Measurements from ENCODE around the gene CR2.

Gene CR2

GRCh38 chr1:207514890-207515289 lies 60.8 kb downstream of the CR2 start:
- no peak for TF ChIP-seq TAF1 (IDR thresholded peaks at IDR 0.05; ENCODE audit: borderline replicate concordance, insufficient read depth, low read length)
- no peak for TF ChIP-seq SIN3A (IDR thresholded peaks at IDR 0.05; ENCODE audit: borderline replicate concordance, insufficient read depth, low read length)
- no peak for TF ChIP-seq POLR2AphosphoS5 (IDR thresholded peaks at IDR 0.05; ENCODE audit: low read depth, low read length)
- TF ChIP-seq FOXP2 (optimal IDR thresholded peaks at IDR 0.05; ENCODE audit: borderline replicate concordance, extremely low read depth, extremely low read length, insufficient read depth) = no peak
- no peak for TF ChIP-seq REST (IDR thresholded peaks at IDR 0.05; ENCODE audit: insufficient read depth in 1 of 2, low read depth in 2 of 2, low read length in 2 of 2)

GRCh38 chr1:207516729-207517128 lies 62.6 kb downstream of the CR2 start:
- TF ChIP-seq FOXP2 (optimal IDR thresholded peaks at IDR 0.05; ENCODE audit: borderline replicate concordance, extremely low read depth, extremely low read length, insufficient read depth) = no peak
- TF ChIP-seq REST (IDR thresholded peaks at IDR 0.05; ENCODE audit: insufficient read depth in 1 of 2, low read depth in 2 of 2, low read length in 2 of 2) = no peak
- no peak for TF ChIP-seq POLR2AphosphoS5 (IDR thresholded peaks at IDR 0.05; ENCODE audit: low read depth, low read length)
- TF ChIP-seq TAF1 (IDR thresholded peaks at IDR 0.05; ENCODE audit: borderline replicate concordance, insufficient read depth, low read length) = no peak

GRCh38 chr1:207518608-207519236 lies 64.6 kb downstream of the CR2 start:
- TF ChIP-seq FOXP2 (optimal IDR thresholded peaks at IDR 0.05; ENCODE audit: borderline replicate concordance, extremely low read depth, extremely low read length, insufficient read depth) = no peak
- no peak for TF ChIP-seq SIN3A (IDR thresholded peaks at IDR 0.05; ENCODE audit: borderline replicate concordance, insufficient read depth, low read length)
- TF ChIP-seq REST (IDR thresholded peaks at IDR 0.05; ENCODE audit: insufficient read depth in 1 of 2, low read depth in 2 of 2, low read length in 2 of 2) = no peak
- no peak for TF ChIP-seq TAF1 (IDR thresholded peaks at IDR 0.05; ENCODE audit: borderline replicate concordance, insufficient read depth, low read length)
- no peak for TF ChIP-seq POLR2AphosphoS5 (IDR thresholded peaks at IDR 0.05; ENCODE audit: low read depth, low read length)

- TF ChIP-seq POLR2AphosphoS5 (IDR thresholded peaks at IDR 0.05; ENCODE audit: low read depth, low read length) (no peak), FOXP2 (optimal IDR thresholded peaks at IDR 0.05; ENCODE audit: borderline replicate concordance, extremely low read depth, extremely low read length, insufficient read depth) (no peak), REST (IDR thresholded peaks at IDR 0.05; ENCODE audit: insufficient read depth in 1 of 2, low read depth in 2 of 2, low read length in 2 of 2) (no peak), TAF1 (IDR thresholded peaks at IDR 0.05; ENCODE audit: borderline replicate concordance, insufficient read depth, low read length) (no peak), SIN3A (IDR thresholded peaks at IDR 0.05; ENCODE audit: borderline replicate concordance, insufficient read depth, low read length) (no peak)
Observed at GRCh38 chr1:207519505-207520399, 65.6 kb downstream of the CR2 start.

Data from PFSK-1 (cell line).